ENCODE data around the gene CACNA1C. TPM values are rescaled to one million over a fixed set of nuclear protein-coding genes. Genes with fewer than 3 reads are reported as not detected.

CACNA1C gene
- total RNA-seq, 1 experiment from 2014 or later, result 1.1 TPM

DNA sequence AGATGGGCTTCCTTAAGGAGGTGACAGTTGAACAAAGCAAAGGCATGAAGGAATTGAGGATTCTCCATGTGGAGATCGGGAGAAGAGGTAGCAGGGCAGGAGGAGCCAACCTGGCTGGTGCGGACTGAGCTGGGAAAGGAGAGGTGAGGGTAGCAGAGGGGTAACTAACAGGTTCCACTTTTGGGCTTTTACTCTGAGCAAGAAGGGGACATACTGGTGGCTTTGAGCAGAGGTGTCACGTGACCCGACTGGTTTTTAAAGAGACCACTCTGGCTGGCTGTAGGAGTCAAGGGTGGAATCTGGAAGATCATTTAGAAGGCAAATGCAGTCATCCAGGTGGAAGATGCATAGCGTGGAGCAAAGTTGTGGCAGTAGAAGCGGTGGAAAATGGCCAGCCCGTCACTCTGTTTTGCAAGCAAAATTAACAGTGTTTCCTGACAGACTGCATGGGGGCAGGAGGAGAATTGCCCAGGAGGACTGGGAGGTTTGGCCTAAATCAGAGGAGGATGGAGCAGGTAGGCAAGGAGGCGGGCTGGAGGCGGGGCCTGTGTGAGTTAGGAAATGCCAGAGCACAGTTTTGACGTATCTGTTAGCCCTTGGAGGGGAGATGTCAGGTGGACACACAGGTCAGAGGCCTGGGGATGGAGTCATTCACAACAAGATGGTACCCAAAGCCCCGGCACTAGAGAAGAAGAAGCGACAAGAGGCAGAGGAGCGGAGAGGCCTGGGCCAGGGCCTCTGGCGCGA lies 585.7 kb downstream of the CACNA1C start:
- no peak overlapping the region for H3K4ac ChIP-seq (ENCODE audit: low read depth, low read length)
- no peaks in the 10 kb centered on the region for H3K79me2 ChIP-seq (ENCODE audit: insufficient read depth, low read length)
- no peak overlapping the region for H3K4me2 ChIP-seq (ENCODE audit: insufficient read depth, insufficient read length, low read length)
- H3K14ac ChIP-seq (ENCODE audit: insufficient read depth, low read length), result no peak overlapping the region
- H3T11ph ChIP-seq (ENCODE audit: low read length), result no peak overlapping the region
- no peak overlapping the region for H2BK120ac ChIP-seq (ENCODE audit: low read depth, low read length, poor library complexity, severe bottlenecking)
- no CpG with 5 or more reads among the region's 15 CpGs for WGBS (ENCODE audit: extremely low coverage, insufficient read length, low lambda C conversion rate)
- H3K23me2 ChIP-seq (ENCODE audit: insufficient read length, low read depth, low read length, poor library complexity, severe bottlenecking), result no peaks in the 10 kb centered on the region
- H2BK12ac ChIP-seq (ENCODE audit: insufficient read length, low read depth, low read length), result no peak overlapping the region
- TF ChIP-seq, protein P1, sequence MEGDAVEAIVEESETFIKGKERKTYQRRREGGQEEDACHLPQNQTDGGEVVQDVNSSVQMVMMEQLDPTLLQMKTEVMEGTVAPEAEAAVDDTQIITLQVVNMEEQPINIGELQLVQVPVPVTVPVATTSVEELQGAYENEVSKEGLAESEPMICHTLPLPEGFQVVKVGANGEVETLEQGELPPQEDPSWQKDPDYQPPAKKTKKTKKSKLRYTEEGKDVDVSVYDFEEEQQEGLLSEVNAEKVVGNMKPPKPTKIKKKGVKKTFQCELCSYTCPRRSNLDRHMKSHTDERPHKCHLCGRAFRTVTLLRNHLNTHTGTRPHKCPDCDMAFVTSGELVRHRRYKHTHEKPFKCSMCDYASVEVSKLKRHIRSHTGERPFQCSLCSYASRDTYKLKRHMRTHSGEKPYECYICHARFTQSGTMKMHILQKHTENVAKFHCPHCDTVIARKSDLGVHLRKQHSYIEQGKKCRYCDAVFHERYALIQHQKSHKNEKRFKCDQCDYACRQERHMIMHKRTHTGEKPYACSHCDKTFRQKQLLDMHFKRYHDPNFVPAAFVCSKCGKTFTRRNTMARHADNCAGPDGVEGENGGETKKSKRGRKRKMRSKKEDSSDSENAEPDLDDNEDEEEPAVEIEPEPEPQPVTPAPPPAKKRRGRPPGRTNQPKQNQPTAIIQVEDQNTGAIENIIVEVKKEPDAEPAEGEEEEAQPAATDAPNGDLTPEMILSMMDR (conservative IDR thresholded peaks at IDR 0.05), result no peak
- peak; percentile 57 for DNase-seq
- H2AFZ ChIP-seq (ENCODE audit: low read length), result no peak overlapping the region
- no peak overlapping the region for H4K91ac ChIP-seq (ENCODE audit: insufficient read length, low read depth, low read length)
- peaks cover 35% of the 10 kb centered on the region in 2 experiments for H3K4me1 Mint-ChIP-seq
- no peak overlapping the region for H3K56ac ChIP-seq (ENCODE audit: insufficient read length, low read depth, low read length)
- no peak overlapping the region for H3K18ac ChIP-seq (ENCODE audit: insufficient read length, low read depth, low read length)
- H3K4me1 ChIP-seq (ENCODE audit: insufficient read depth, low read length), result peaks cover 5% of the 10 kb centered on the region; the same call in 1 of the 2 replicates
- H3K27me3 ChIP-seq (ENCODE audit: insufficient read depth, low read length), result no peaks in the 10 kb centered on the region
- no peak overlapping the region for H4K5ac ChIP-seq (ENCODE audit: insufficient read length, low read depth, low read length)
- H3K27ac ChIP-seq (ENCODE audit: insufficient read length, low read depth, low read length), result no peak overlapping the region
- H4K20me1 ChIP-seq (ENCODE audit: control insufficient read depth, insufficient read depth, insufficient read length), result no peaks in the 10 kb centered on the region
- H3K9me3 ChIP-seq (ENCODE audit: control insufficient read depth, low read depth, low read length), result no peaks in the 10 kb centered on the region
- H2BK15ac ChIP-seq (ENCODE audit: low read depth, low read length), result no peak overlapping the region
- no peak overlapping the region for H2AK5ac ChIP-seq (ENCODE audit: insufficient read length, low read length)
- H3K9ac ChIP-seq (ENCODE audit: extremely low read depth, insufficient read length, low read length), result no peak overlapping the region
- H2BK20ac ChIP-seq (ENCODE audit: low read depth, low read length, poor library complexity, severe bottlenecking), result no peak overlapping the region
- no peak overlapping the region for H3K4me3 Mint-ChIP-seq
- no peak overlapping the region for H4K8ac ChIP-seq (replicated peaks; ENCODE audit: insufficient read length, low read depth, low read length)
- peaks cover 2 to 3% of the 10 kb centered on the region in 2 experiments; a peak in 2 of 5 replicates for H3K9me3 Mint-ChIP-seq
- peaks cover 0 to 6% (median 0%) of the 10 kb centered on the region in 3 experiments; a peak in 2 of 7 replicates for H3K36me3 Mint-ChIP-seq (ENCODE audit: insufficient read depth in 1 of 3, low read depth in 3 of 3)
- H3K27me3 Mint-ChIP-seq (ENCODE audit: low read depth), result peaks cover 12% of the 10 kb centered on the region
- H3K79me1 ChIP-seq (ENCODE audit: insufficient read depth, low read depth, low read length, poor library complexity, severe bottlenecking), result no peaks in the 10 kb centered on the region
- no peak overlapping the region for H3K27ac Mint-ChIP-seq
- H3K23ac ChIP-seq (ENCODE audit: insufficient read length, low read depth, low read length), result no peak overlapping the region
- no peak overlapping the region for H2BK5ac ChIP-seq (ENCODE audit: insufficient read length, low read length)

Measured in H9 (cell line).